Stimulated activated CD4-positive, alpha-beta T cell treated with anti-CD3 and anti-CD28 coated beads, Interleukin-12 subunit alpha, Interleukin-12 subunit beta, amount 100 ng/mL, for 4 hours (primary cell): Measurements from ENCODE around the gene BCAS1.
A peak's percentile ranks its signal among the peaks of the same experiment; 100 is the strongest.

Source experiments
- DNase-seq: peaks from one replicate; pipeline ENCODE4 v3.0.0-alpha.2; 2020

Gene BCAS1

GRCh38 chr20:53921443-53921973 is 148.9 kb downstream of the BCAS1 start:
- DNase-seq, result no peak

- no peak for DNase-seq
These were observed 149.6 kb downstream of the BCAS1 start for GRCh38 chr20:53920647-53921245.

- DNase-seq, result no peak
These were observed 150.5 kb downstream of the BCAS1 start for GRCh38 chr20:53919886-53920285.

- no peak for DNase-seq
These were observed 151.4 kb downstream of the BCAS1 start for GRCh38 chr20:53918949-53919361.

- DNase-seq, result no peak
These were observed 152.4 kb downstream of the BCAS1 start for GRCh38 chr20:53918020-53918311.

GRCh38 chr20:53917145-53918019 is 153.0 kb downstream of the BCAS1 start:
- DNase-seq, result no peak

- no peak for DNase-seq
These were observed 154.3 kb downstream of the BCAS1 start for GRCh38 chr20:53916173-53916512.

- peak; percentile 93 for DNase-seq
These were observed 154.8 kb downstream of the BCAS1 start for GRCh38 chr20:53915446-53916172.

- DNase-seq, result no peak
These were observed 155.5 kb downstream of the BCAS1 start for GRCh38 chr20:53914781-53915445.

- DNase-seq, result no peak
These were observed 156.2 kb downstream of the BCAS1 start for GRCh38 chr20:53914091-53914780.

GRCh38 chr20:53911301-53911700 is 159.1 kb downstream of the BCAS1 start:
- no peak for DNase-seq

GRCh38 chr20:53910351-53911002 is 159.9 kb downstream of the BCAS1 start:
- no peak for DNase-seq

GRCh38 chr20:53907968-53908751 is 162.2 kb downstream of the BCAS1 start:
- DNase-seq, result no peak

GRCh38 chr20:53905820-53906191 is 164.6 kb downstream of the BCAS1 start:
- no peak for DNase-seq

- no peak for DNase-seq
These were observed 165.2 kb downstream of the BCAS1 start for GRCh38 chr20:53905019-53905819.

GRCh38 chr20:53904261-53904660 is 166.1 kb downstream of the BCAS1 start:
- DNase-seq, result no peak

GRCh38 chr20:53903652-53903987 is 166.8 kb downstream of the BCAS1 start:
- no peak for DNase-seq

- no peak for DNase-seq
These were observed 167.3 kb downstream of the BCAS1 start for GRCh38 chr20:53902968-53903651.

GRCh38 chr20:53901497-53902096 is 168.8 kb downstream of the BCAS1 start:
- DNase-seq, result no peak
